HG03280 (cell line): Measurements from ENCODE around the gene RMDN3.

Experiments
- ATAC-seq: cut with Tn5 transposase; IDR thresholded peaks from one replicate; pipeline ENCODE4 v1.9.1; 2021; ENCODE audit warnings: mild to moderate bottlenecking, moderate library complexity; ENCODE audit not compliant: unreplicated experiment

RMDN3 gene

GRCh38 chr15:40695469-40695890, 59.6 kb downstream of the RMDN3 start:
- ATAC-seq: peak; percentile 23

GRCh38 chr15:40694688-40695468, 60.2 kb downstream of the RMDN3 start, which contains the start of gene RAD51:
RAD51 (plus strand) TSS chr15:40695174; CDS start chr15:40698759, 3,585 bp downstream.
- ATAC-seq: peak; percentile 83

- peak; percentile 25 for ATAC-seq
Measured at GRCh38 chr15:40693904-40694687, 61.0 kb downstream of the RMDN3 start.

- ATAC-seq: no peak
Measured at GRCh38 chr15:40691737-40692136, 63.3 kb downstream of the RMDN3 start.

- no peak for ATAC-seq
Measured at GRCh38 chr15:40688932-40689799, 65.9 kb downstream of the RMDN3 start.
